Measurements from ENCODE around the gene PIEZO2.

DNA sequence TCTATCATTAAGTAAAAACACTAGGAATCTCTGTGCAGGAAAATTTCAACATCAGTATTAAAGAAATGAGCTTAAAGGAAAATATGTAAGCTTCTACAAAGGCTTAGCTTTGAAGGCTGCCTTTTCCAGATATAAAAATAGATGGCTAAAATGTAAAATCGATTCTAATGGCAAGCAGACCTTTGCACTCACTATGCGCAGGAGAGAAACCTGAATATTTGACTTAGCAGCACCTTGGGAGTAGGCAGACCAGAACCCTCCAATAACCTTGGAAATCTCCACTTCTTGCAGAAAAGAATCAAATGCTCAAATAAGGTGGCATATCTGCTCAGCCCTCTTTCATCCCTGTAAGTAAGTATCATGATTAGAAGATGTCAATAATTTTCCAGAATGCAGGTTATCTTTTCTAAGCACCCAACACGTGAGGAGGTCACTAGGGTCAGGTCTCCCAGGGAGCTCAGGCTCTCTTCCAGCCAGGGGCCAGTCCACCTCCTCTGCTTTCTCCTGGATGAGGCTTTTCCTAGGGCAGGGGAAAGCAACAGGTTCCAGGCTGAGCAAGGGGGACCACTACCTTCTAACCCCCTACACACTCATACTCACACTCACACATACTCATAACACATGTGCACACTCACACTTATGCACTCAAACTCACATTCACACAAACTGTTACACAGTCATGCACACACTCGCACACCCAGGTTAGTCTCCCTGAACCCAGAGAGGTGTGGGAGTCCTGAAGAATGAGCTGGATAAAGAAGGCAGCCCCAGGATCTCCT, 3.8 kb downstream of the PIEZO2 start:
- TF ChIP-seq, protein P1, sequence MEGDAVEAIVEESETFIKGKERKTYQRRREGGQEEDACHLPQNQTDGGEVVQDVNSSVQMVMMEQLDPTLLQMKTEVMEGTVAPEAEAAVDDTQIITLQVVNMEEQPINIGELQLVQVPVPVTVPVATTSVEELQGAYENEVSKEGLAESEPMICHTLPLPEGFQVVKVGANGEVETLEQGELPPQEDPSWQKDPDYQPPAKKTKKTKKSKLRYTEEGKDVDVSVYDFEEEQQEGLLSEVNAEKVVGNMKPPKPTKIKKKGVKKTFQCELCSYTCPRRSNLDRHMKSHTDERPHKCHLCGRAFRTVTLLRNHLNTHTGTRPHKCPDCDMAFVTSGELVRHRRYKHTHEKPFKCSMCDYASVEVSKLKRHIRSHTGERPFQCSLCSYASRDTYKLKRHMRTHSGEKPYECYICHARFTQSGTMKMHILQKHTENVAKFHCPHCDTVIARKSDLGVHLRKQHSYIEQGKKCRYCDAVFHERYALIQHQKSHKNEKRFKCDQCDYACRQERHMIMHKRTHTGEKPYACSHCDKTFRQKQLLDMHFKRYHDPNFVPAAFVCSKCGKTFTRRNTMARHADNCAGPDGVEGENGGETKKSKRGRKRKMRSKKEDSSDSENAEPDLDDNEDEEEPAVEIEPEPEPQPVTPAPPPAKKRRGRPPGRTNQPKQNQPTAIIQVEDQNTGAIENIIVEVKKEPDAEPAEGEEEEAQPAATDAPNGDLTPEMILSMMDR (IDR thresholded peaks at IDR 0.05; ENCODE audit: control extremely low read depth in 1 of 3, insufficient read depth in 1 of 3, low read depth in 1 of 3, low read length in 3 of 3) = no peak
- TF ChIP-seq TAF1 (IDR thresholded peaks at IDR 0.05; ENCODE audit: low read depth, low read length) (no peak), SP2 (IDR thresholded peaks at IDR 0.05; ENCODE audit: low read length) (no peak), POLR2A (IDR thresholded peaks at IDR 0.05; ENCODE audit: control extremely low read depth in 1 of 2, low read depth in 2 of 2, low read length in 2 of 2) (no peak)
